Panc1 (cell line): ENCODE data around the gene ROBO2. TPM values are rescaled to one million over a fixed set of nuclear protein-coding genes. Genes with fewer than 3 reads are reported as not detected.

Experiments
- ATAC-seq: fragments of 200-7000 bp; cut with Tn5 transposase; 2 replicates; pipeline ENCODE4 v1.9.1; 2020; ENCODE audit warnings: mild to moderate bottlenecking, moderate library complexity
- BruUV-seq: library from RNA; stranded (reverse); fragments of 400-500 nt; replicated peaks from 2 replicates; lab custom pipeline; 2021; lab: Mats Ljungman, UMichigan
- CTCF ChIA-PET: fragments of 300-600 bp; sonication (Branson Sonifier 250); formaldehyde crosslinking; loops from one replicate; lab custom pipeline; 2022; ENCODE audit warnings: antibody characterized with exemption; lab: Charles Lee
- POLR2A ChIA-PET: fragments of 300-600 bp; sonication (Branson Sonifier 250); formaldehyde crosslinking; loops from one replicate; lab custom pipeline; 2022; ENCODE audit warnings: antibody characterized with exemption; lab: Charles Lee
- DNase-seq: peaks from one replicate; pipeline ENCODE4 v3.0.0-alpha.2; 2010; ENCODE audit warnings: low read depth, low spot score
- H3K27ac ChIP-seq: 2 replicates; pipeline ENCODE4 v1.5.1; 2011; ENCODE audit warnings: mild to moderate bottlenecking, low read length, inconsistent platforms
- H3K27me3 ChIP-seq: fragments of 200-500 bp; sonication (Bioruptor generic); 2 replicates; pipeline ENCODE4 v1.6.0; 2014; ENCODE audit warnings: low read length, inconsistent platforms; ENCODE audit not compliant: control insufficient read depth, insufficient read depth
- H3K36me3 ChIP-seq: fragments of 200-500 bp; sonication (Bioruptor generic); 2 replicates; pipeline ENCODE4 v1.5.1; 2014; ENCODE audit warnings: inconsistent platforms, mild to moderate bottlenecking, low read length, moderate library complexity; ENCODE audit not compliant: control insufficient read depth, insufficient read depth
- H3K4me1 ChIP-seq: 2 replicates; pipeline ENCODE4 v1.5.1; 2011; ENCODE audit warnings: inconsistent platforms, mild to moderate bottlenecking, low read length, moderate library complexity; ENCODE audit not compliant: control insufficient read depth, insufficient read depth
- H3K4me3 ChIP-seq, 2 experiments: 2 replicates each; pipeline ENCODE4 v1.5.1; 2011 to 2012; ENCODE audit warnings: low read depth in 2 of 2, low read length in 2 of 2, mild to moderate bottlenecking in 2 of 2, inconsistent platforms in 1 of 2, moderate library complexity in 1 of 2
- H3K9me3 ChIP-seq: fragments of 200-500 bp; sonication (Bioruptor generic); 2 replicates; pipeline ENCODE4 v1.5.1; 2014; ENCODE audit warnings: low read depth, mild to moderate bottlenecking, inconsistent platforms, low read length, moderate library complexity; ENCODE audit not compliant: control insufficient read depth, insufficient read depth
- CTCF ChIP-seq: fragments of 450-650 bp; IDR thresholded peaks from 2 replicates; pipeline ENCODE4 v1.5.1; 2017; ENCODE audit warnings: mild to moderate bottlenecking
- POLR2AphosphoS5 ChIP-seq: IDR thresholded peaks from 2 replicates; pipeline ENCODE4 v1.6.1; 2012; ENCODE audit warnings: mild to moderate bottlenecking, low read depth, low read length, moderate library complexity
- REST ChIP-seq, 2 experiments: IDR thresholded peaks; 2 replicates each; pipeline ENCODE4 v1.6.1; 2011 to 2012; ENCODE audit warnings: low read depth in 2 of 2, control low read depth in 1 of 2, low read length in 1 of 2, mild to moderate bottlenecking in 1 of 2, moderate library complexity in 1 of 2; ENCODE audit not compliant: insufficient read depth in 1 of 2
- SIN3A ChIP-seq: IDR thresholded peaks from 2 replicates; pipeline ENCODE4 v1.6.1; 2012; ENCODE audit warnings: low read depth, mild to moderate bottlenecking, low read length, moderate library complexity, borderline replicate concordance; ENCODE audit not compliant: insufficient read depth
- TCF7L2 ChIP-seq: IDR thresholded peaks from 2 replicates; pipeline ENCODE4 v1.6.1; 2011; ENCODE audit warnings: mild to moderate bottlenecking, low read depth, low read length, inconsistent platforms
- in situ Hi-C: cut with HindIII; loops from 2 replicates; pipeline ENCODE4 v1.10.0; 2016; ENCODE audit warnings: low sequenced_read_pairs, low pct_unique_long_range_greater_than_20kb
- intact Hi-C: fragments of 100-400 bp; cut with micrococcal nuclease; formaldehyde crosslinking; loops from one replicate; pipeline ENCODE4 v1.10.0; 2022; ENCODE audit not compliant: unreplicated experiment
- total RNA-seq: library from RNA; stranded (reverse); gene quantifications from one replicate; pipeline ENCODE4 v1.2.1, GENCODE V29; 2021; ENCODE audit not compliant: unreplicated experiment

Gene ROBO2
- total RNA-seq, 1 experiment from 2014 or later = 1.3 TPM

GRCh38 chr3:77553240-77553639, 513.3 kb downstream of the ROBO2 start:
- ChIA-PET CTCF (no interaction called here), POLR2A (no interaction called here)
- TF ChIP-seq CTCF (no peak), POLR2AphosphoS5 (no peak), REST (IDR thresholded peaks at IDR 0.05; ENCODE audit: insufficient read depth in 1 of 2, low read depth in 2 of 2, low read length in 1 of 2) (no peak)
- intact Hi-C loops = no loop called here
- Histone ChIP-seq H3K4me3 (no peak overlapping the region), H3K4me1 (no peaks in the 10 kb centered on the region), H3K9me3 (no peaks in the 10 kb centered on the region), H3K27me3 (no peaks in the 10 kb centered on the region), H3K36me3 (no peaks in the 10 kb centered on the region), H3K27ac (no peak overlapping the region)
- BruUV-seq = no TSS peak
- no peak for DNase-seq
- in situ Hi-C loops = no loop called here
- ATAC-seq = no peak

- Histone ChIP-seq H3K9me3 (no peaks in the 10 kb centered on the region), H3K4me3 (no peak overlapping the region), H3K4me1 (no peaks in the 10 kb centered on the region), H3K36me3 (no peaks in the 10 kb centered on the region), H3K27ac (no peak overlapping the region), H3K27me3 (no peaks in the 10 kb centered on the region)
- ChIA-PET CTCF (no interaction called here), POLR2A (no interaction called here)
- intact Hi-C loops (no loop called here), in situ Hi-C loops (no loop called here)
- no peak for DNase-seq
- BruUV-seq = no TSS peak
- TF ChIP-seq SIN3A = no peak
- no peak for TF ChIP-seq REST (IDR thresholded peaks at IDR 0.05; ENCODE audit: insufficient read depth in 1 of 2, low read depth in 2 of 2, low read length in 1 of 2)
- TF ChIP-seq TCF7L2 = no peak
- TF ChIP-seq POLR2AphosphoS5 = no peak
- TF ChIP-seq CTCF = no peak
- no peak for ATAC-seq
These were observed 522.2 kb downstream of the ROBO2 start for GRCh38 chr3:77562089-77562488.
